Heart left ventricle (tissue), 16 donors: ENCODE data around the gene PLCB2. TPM values are rescaled to one million over a fixed set of nuclear protein-coding genes. Genes with fewer than 3 reads are reported as not detected.
A peak's percentile ranks its signal among the peaks of the same experiment; 100 is the strongest.

Experiments used
- ATAC-seq, 4 donors: fragments of 200-7000 bp; cut with Tn5 transposase; one replicate each; pipeline ENCODE4 v1.9.1; 2020 to 2022; ENCODE audit warnings: moderate library complexity in 4 of 4, mild to moderate bottlenecking in 3 of 4, moderate number of reproducible peaks in 1 of 4
- DNase-seq, 5 donors: peaks; one replicate each; pipeline ENCODE4 v3.0.0-alpha.2; 2020
- H3K27ac ChIP-seq, 12 donors: fragments of 200-600 bp; sonication (generic) in 4 of 12; one replicate each; pipeline versions ENCODE4 v1.5.0 to v1.8.0; 2016 to 2022; ENCODE audit warnings: mild to moderate bottlenecking in 2 of 12
- H3K27me3 ChIP-seq, 9 donors: fragments of 200-600 bp; sonication (generic) in 2 of 9; one replicate each; pipeline versions ENCODE4 v1.5.1 to v1.8.0; 2016 to 2022; ENCODE audit warnings: mild to moderate bottlenecking in 3 of 9
- H3K36me3 ChIP-seq, 9 donors: fragments of 200-600 bp; sonication (generic) in 2 of 9; one replicate each; pipeline versions ENCODE4 v1.5.0 to v1.8.0; 2018 to 2022; ENCODE audit warnings: mild to moderate bottlenecking in 2 of 9
- H3K4me1 ChIP-seq, 12 donors: fragments of 200-600 bp; sonication (generic) in 4 of 12; one replicate each; pipeline versions ENCODE4 v1.5.0 to v1.8.0; 2016 to 2022; ENCODE audit warnings: mild to moderate bottlenecking in 3 of 12
- H3K4me3 ChIP-seq, 12 donors: fragments of 200-600 bp; sonication (generic) in 4 of 12; one replicate each; pipeline versions ENCODE4 v1.5.0 to v1.8.0; 2017 to 2022; ENCODE audit warnings: mild to moderate bottlenecking in 9 of 12, moderate library complexity in 4 of 12
- H3K9me3 ChIP-seq, 12 donors: fragments of 200-600 bp; sonication (generic) in 4 of 12; one replicate each; pipeline versions ENCODE4 v1.5.0 to v1.8.0; 2016 to 2022; ENCODE audit warnings: mild to moderate bottlenecking in 1 of 12
- CTCF ChIP-seq, 12 donors: fragments of 200-600 bp; sonication (generic) in 4 of 12; IDR thresholded peaks; one replicate each; pipeline versions ENCODE4 v1.5.0 to v1.8.0; 2018 to 2022; ENCODE audit warnings: antibody characterized with exemption in 12 of 12, mild to moderate bottlenecking in 5 of 12
- POLR2A ChIP-seq, 2 donors: fragments of 450-650 bp; IDR thresholded peaks; one replicate each; pipeline ENCODE4 v1.6.1; 2017; ENCODE audit warnings: antibody characterized with exemption in 2 of 2, mild to moderate bottlenecking in 2 of 2, moderate library complexity in 2 of 2
- WGBS, 4 donors: extraction: QIAGEN DNeasy Blood & Tissue Kit in 2 of 4; methylation state at CpG; one replicate each; pipeline versions ENCODE4 v1.1.5 to v1.1.7; 2013 to 2018; 5-methylcytosine and 5-hydroxymethylcytosine counted together
- intact Hi-C, 10 donors: fragments of 100-400 bp; cut with DNase I; formaldehyde crosslinking; loops; one replicate each; pipeline versions ENCODE4 v1.11.1 to v1.14.2; 2022
- polyA plus RNA-seq, 2 donors: library from polyadenylated mRNA; stranded (reverse); fragments of 200-250 nt; gene quantifications; one replicate each; pipeline ENCODE4 v1.2.3, GENCODE V29; 2013
- total RNA-seq, 9 donors: library from RNA; depleted of rRNA in 2 of 9; stranded (reverse); fragments of >200 nt in 2 of 9; fragmentation: NEBNext Ultra II Directional in 3 of 9; extraction: Animal tissue kit (Norgen Biotek cat#: 25700) in 3 of 9; gene quantifications; one replicate each; pipeline versions ENCODE4 v1.1.0 to v1.2.4, GENCODE V29; 2016 to 2023
- donor health status: ischemic (EF 13 %, LVEDD 7.1; RV severe dilation, severe dysfunction).
- donor health status: healthy with polysubstance abuse.
- donor health status: DM: no; HTN: yes; CAD: no.
- donor health status: DM: no; HTN: no; CAD: no.
- donor health status: ischemic (EF 25% LVEDD 6.9; RV normal size, moderate dysfunction).
- donor health status: ischemic (EF 25% LVEDD 5.7; RV mildly dilated, moderate dysfunction).
- donor health status: healthy.
- donor health status: DM: yes; HTN: yes; CAD: no.
- donor health status: ischemic (EF 35%, LVEDD 5.7; RV mildly dilated, moderate dysfunction).
- donor health status: nonischemic (EF 11% LVEDD 7.7; RV severe dilation, severe dysfunction).
- donor health status: DM: yes; HTN: yes; CAD: no.
- donor health status: PGD.
- donor health status: ischemic (EF 29% LVEDD 5.4; RV normal size, mild dysfunction).
- donor health status: nonischemic (EF 23%, LVEDD 6.1; RV moderate dilation, normal function).

The PLCB2 gene
- total and polyA plus RNA-seq, 11 donors: 1.6 to 46.2 (median 4.8) TPM

DNA sequence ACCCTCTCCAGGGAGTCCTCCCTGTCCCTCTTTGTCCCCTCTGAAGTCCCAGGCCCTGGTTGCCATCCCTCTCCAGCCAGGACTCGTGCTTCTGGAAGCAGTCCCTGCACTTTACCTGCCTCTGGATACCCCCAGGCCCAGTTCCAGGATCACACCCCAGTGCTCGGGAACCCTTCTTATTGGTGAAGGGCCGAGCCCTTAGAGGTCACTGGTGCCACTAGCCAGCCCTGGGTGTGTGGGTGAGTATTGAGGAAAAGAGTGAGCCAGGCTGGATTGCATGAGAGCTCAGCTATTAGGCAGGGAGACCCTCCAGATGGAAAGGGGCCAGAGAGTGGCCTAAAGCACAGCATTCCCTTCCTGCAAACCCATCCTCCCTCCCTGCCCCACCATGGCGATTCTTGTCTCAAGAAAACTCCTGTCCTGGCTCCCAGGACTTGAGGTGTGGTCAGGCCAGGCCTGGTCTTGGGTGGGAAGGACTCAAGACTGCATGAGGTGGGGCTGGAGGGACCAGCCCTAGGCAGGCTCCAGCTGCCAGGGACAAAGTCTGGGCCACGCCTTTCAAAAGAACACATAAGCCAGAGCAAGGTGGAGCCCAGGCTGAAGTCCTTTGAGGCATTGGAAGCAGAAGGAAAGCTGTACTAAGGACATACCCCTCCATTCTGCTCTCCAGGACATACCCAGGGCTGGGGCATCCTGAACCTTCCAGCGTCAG, 38.3 kb upstream of the PLCB2 start:
- Histone ChIP-seq H3K36me3 (no peaks in the 10 kb centered on the region), H3K4me1 (peaks cover 13 to 44% (median 28%) of the 10 kb centered on the region in 12 donors), H3K9me3 (no peaks in the 10 kb centered on the region), H3K27ac (no peak overlapping the region), H3K27me3 (no peaks in the 10 kb centered on the region), H3K4me3 (no peak overlapping the region)
- ATAC-seq (no peak), DNase-seq (peak in 1 of 5 donors; percentile 33)
- WGBS, 4 donors: 93 to 99% (median 96%) methylated on average over 4 to 6 of the region's 6 CpGs
- intact Hi-C loops: loop anchor here in 1 of 10 donors (2.0 kb wide), 1 partner anchor 75 kb away; no protein-coding TSS in a partner anchor
- TF ChIP-seq POLR2A (IDR thresholded peaks at IDR 0.05) (no peak), CTCF (IDR thresholded peaks at IDR 0.05) (no peak)

DNA sequence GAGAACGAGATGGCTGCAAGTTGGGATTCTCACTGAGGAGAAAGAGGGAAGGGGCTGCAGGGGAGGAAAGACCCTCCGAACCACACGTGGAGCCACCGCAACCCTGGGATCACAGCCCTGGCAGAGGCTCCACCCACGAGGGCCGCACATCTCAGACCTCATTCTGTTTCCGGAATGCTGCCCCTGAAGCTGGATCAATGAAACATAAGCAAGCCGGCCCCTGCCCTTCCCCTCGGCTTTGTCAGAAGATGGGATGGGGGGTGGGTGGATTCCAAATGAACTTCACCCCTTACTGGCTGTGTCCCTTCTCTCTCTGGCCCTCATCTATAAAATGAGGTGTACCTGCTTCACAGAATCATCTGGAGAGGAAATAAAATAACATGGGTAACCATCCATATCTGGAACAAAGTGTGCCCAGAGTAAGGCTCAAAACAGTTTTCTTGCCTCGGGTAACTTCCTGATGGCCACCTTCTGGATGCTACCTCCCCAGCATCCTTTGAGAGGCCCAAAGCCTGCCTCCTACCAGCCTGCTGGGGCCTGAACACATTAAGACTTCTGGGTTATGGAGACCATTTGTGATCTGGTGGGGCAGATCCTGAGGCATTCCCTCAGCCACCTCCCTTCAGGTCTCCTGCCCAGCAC, 37.6 kb upstream of the PLCB2 start:
- Histone ChIP-seq H3K27me3 (no peaks in the 10 kb centered on the region), H3K9me3 (no peaks in the 10 kb centered on the region), H3K4me3 (no peak overlapping the region), H3K4me1 (peaks cover 14 to 51% (median 34%) of the 10 kb centered on the region in 12 donors), H3K27ac (no peak overlapping the region), H3K36me3 (no peaks in the 10 kb centered on the region)
- TF ChIP-seq POLR2A (IDR thresholded peaks at IDR 0.05): no peak
- TF ChIP-seq CTCF (IDR thresholded peaks at IDR 0.05): no peak
- WGBS, 4 donors: 69 to 82% (median 76%) methylated on average over 10 of the region's 10 CpGs
- DNase-seq (no peak), ATAC-seq (no peak)
- intact Hi-C loops: loop anchor here in 1 of 10 donors (2.0 kb wide), 1 partner anchor 75 kb away; no protein-coding TSS in a partner anchor

- WGBS, 4 donors: 42 to 60% (median 48%) methylated on average over 14 to 15 of the region's 15 CpGs
Observed at GRCh38 chr15:40344631-40345120, 36.9 kb upstream of the PLCB2 start.

More at GRCh38 chr15:40344631-40345120, 36.9 kb upstream of the PLCB2 start:
- no peaks in the 10 kb centered on the region for H3K36me3 ChIP-seq
- intact Hi-C loops: loop anchor here in 7 of 10 donors (1.0 to 5.0 kb wide), 3 partner anchors 76 to 78 kb away; no protein-coding TSS in a partner anchor
- ATAC-seq (no peak), DNase-seq (peak in 3 of 5 donors; percentile 61 to 84 (median 66))
- peaks cover 14 to 58% (median 41%) of the 10 kb centered on the region in 12 donors for H3K4me1 ChIP-seq
- TF ChIP-seq CTCF (IDR thresholded peaks at IDR 0.05) (peak; percentile 58 to 85 (median 77)), POLR2A (IDR thresholded peaks at IDR 0.05) (no peak)
- no peak overlapping the region for H3K4me3 ChIP-seq
- H3K27me3 ChIP-seq: no peaks in the 10 kb centered on the region
- H3K27ac ChIP-seq: peak overlapping the region in 2 of 12 donors; percentile 80 to 96
- no peaks in the 10 kb centered on the region for H3K9me3 ChIP-seq
